ENCODE data around the gene IFT122.

Gene IFT122

GRCh38 chr3:129558081-129558771 is 118.2 kb downstream of the IFT122 start:
- no peaks in the 10 kb centered on the region for H3K27me3 ChIP-seq (ENCODE audit: insufficient read depth, poor library complexity, severe bottlenecking)
- H3K27ac ChIP-seq (replicated peaks) = peak overlapping the region; percentile 53
- no peak for TF ChIP-seq GABPA (IDR thresholded peaks at IDR 0.05; ENCODE audit: low read depth)
- H3K4me3 ChIP-seq (replicated peaks; ENCODE audit: insufficient read depth, low read length) = no peak overlapping the region
- no peak for DNase-seq (ENCODE audit: low read depth in 1 of 2, low spot score in 1 of 2)

DNA sequence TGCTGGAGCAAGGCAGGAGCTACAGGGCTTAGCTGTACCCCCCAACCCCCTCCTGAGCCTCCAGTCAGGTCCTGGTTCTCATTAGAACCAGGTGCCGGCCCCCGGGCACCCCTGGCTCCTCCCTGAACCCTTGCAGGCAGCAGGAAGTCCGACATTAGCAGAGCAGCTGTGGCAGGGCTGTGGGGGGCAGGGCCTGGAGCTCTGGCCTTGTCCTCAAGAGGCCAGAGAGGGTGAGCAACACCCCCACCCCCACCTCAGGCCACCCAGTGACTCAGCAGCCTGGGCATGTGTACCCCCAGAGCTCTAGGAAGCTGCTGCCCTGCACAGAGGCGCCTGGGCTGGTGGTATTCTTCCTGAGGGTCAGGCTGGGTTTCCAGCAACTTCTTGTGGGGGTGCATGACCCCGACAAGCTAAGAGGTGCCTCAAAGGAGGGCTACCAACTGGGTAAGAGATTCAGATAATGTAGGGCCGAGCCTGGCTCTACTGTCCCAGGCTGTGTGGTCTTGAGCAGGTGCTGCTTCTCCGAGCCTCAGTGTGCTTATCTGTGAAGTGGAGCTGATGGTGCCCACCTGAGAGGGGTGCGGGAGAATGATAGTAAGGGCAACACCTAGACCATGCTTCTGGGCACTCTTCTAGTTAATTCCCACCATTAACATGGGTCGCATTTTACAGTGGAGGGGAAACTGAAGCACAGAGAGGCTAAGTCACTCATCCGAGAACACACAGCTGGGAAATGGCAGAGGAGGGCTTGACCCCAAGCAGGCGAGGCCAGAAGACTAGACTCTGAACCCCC is 118.9 kb downstream of the IFT122 start:
- Histone ChIP-seq H3K27ac (replicated peaks) (peak overlapping the region; percentile 53), H3K4me3 (replicated peaks; ENCODE audit: insufficient read depth, low read length) (no peak overlapping the region), H3K27me3 (ENCODE audit: insufficient read depth, poor library complexity, severe bottlenecking) (no peaks in the 10 kb centered on the region)
- TF ChIP-seq, protein P1, sequence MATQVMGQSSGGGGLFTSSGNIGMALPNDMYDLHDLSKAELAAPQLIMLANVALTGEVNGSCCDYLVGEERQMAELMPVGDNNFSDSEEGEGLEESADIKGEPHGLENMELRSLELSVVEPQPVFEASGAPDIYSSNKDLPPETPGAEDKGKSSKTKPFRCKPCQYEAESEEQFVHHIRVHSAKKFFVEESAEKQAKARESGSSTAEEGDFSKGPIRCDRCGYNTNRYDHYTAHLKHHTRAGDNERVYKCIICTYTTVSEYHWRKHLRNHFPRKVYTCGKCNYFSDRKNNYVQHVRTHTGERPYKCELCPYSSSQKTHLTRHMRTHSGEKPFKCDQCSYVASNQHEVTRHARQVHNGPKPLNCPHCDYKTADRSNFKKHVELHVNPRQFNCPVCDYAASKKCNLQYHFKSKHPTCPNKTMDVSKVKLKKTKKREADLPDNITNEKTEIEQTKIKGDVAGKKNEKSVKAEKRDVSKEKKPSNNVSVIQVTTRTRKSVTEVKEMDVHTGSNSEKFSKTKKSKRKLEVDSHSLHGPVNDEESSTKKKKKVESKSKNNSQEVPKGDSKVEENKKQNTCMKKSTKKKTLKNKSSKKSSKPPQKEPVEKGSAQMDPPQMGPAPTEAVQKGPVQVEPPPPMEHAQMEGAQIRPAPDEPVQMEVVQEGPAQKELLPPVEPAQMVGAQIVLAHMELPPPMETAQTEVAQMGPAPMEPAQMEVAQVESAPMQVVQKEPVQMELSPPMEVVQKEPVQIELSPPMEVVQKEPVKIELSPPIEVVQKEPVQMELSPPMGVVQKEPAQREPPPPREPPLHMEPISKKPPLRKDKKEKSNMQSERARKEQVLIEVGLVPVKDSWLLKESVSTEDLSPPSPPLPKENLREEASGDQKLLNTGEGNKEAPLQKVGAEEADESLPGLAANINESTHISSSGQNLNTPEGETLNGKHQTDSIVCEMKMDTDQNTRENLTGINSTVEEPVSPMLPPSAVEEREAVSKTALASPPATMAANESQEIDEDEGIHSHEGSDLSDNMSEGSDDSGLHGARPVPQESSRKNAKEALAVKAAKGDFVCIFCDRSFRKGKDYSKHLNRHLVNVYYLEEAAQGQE (IDR thresholded peaks at IDR 0.05; ENCODE audit: insufficient replicate concordance, low read depth) = no peak
- TF ChIP-seq POLR2AphosphoS5 (IDR thresholded peaks at IDR 0.05; ENCODE audit: low read depth) (no peak), SPI1 (IDR thresholded peaks at IDR 0.05; ENCODE audit: borderline replicate concordance, low read depth) (no peak), GABPA (IDR thresholded peaks at IDR 0.05; ENCODE audit: low read depth) (no peak)
- TF ChIP-seq, protein P2, sequence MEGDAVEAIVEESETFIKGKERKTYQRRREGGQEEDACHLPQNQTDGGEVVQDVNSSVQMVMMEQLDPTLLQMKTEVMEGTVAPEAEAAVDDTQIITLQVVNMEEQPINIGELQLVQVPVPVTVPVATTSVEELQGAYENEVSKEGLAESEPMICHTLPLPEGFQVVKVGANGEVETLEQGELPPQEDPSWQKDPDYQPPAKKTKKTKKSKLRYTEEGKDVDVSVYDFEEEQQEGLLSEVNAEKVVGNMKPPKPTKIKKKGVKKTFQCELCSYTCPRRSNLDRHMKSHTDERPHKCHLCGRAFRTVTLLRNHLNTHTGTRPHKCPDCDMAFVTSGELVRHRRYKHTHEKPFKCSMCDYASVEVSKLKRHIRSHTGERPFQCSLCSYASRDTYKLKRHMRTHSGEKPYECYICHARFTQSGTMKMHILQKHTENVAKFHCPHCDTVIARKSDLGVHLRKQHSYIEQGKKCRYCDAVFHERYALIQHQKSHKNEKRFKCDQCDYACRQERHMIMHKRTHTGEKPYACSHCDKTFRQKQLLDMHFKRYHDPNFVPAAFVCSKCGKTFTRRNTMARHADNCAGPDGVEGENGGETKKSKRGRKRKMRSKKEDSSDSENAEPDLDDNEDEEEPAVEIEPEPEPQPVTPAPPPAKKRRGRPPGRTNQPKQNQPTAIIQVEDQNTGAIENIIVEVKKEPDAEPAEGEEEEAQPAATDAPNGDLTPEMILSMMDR (IDR thresholded peaks at IDR 0.05; ENCODE audit: insufficient read depth, low read length) = no peak
- peak; percentile 55 to 80 for DNase-seq (ENCODE audit: low read depth in 1 of 2, low spot score in 1 of 2)

DNA sequence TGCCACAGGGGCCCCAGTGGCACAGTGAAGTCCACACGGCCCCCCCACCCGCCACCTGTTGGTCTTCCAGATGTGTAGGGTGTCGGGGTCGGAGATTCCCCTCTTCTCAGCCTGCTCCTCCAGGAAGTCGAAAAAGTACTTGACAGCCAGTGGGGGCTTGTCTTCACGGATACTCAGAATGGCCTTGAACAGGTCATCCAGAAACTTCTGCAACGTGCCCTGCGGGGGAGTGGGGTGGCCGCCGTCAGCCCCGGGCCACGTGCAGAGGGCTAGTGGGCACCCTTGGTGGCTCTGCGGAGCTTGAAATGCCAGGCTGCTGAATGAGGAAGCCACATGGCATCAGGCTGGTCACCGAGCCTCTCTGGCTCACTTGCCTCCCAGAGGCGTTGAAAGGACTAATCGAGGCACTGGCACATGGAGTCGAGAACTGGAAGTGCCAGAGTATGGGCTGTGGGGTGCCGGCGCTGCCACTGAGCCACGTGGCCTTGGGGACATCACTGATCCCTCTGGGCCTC is 119.6 kb downstream of the IFT122 start:
- DNase-seq (ENCODE audit: low read depth in 1 of 2, low spot score in 1 of 2) = no peak
- no peak overlapping the region for H3K4me3 ChIP-seq (replicated peaks; ENCODE audit: insufficient read depth, low read length)
- no peaks in the 10 kb centered on the region for H3K27me3 ChIP-seq (ENCODE audit: insufficient read depth, poor library complexity, severe bottlenecking)
- TF ChIP-seq GABPA (IDR thresholded peaks at IDR 0.05; ENCODE audit: low read depth) (no peak), POLR2AphosphoS5 (IDR thresholded peaks at IDR 0.05; ENCODE audit: low read depth) (no peak), SPI1 (IDR thresholded peaks at IDR 0.05; ENCODE audit: borderline replicate concordance, low read depth) (no peak)
- TF ChIP-seq, protein P2 (IDR thresholded peaks at IDR 0.05; ENCODE audit: insufficient read depth, low read length) = no peak
- TF ChIP-seq, protein P1 (IDR thresholded peaks at IDR 0.05; ENCODE audit: insufficient replicate concordance, low read depth) = no peak
- no peak overlapping the region; the same call in 1 of the 2 replicates for H3K27ac ChIP-seq (replicated peaks)

DNA sequence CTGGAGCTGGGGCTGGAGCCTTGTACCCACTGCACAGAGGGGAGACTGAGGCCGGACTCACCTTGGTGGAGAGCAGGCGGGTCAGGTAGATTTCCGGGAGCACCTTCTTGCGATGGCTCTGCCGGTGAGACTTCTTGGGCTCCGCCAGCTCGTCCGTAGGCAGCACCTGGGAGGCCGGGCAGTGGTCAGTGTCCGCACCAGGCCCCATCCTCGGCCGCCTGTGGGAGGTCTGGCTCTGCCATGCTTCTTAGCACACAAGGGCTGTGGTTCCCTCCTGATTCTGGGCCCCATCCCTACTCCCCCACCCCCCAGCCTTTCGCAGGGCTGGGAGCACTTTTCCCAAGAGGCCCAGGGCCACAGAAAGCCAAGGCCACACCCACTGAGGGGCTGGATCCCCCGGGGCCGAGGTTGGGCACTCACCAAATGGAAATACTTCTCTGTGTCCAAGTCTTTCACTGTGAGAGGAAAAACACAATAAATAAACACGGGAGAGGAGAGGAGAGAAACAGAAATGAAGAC is 120.3 kb downstream of the IFT122 start:
- no peak for DNase-seq (ENCODE audit: low read depth in 1 of 2, low spot score in 1 of 2)
- no peak overlapping the region for H3K4me3 ChIP-seq (replicated peaks; ENCODE audit: insufficient read depth, low read length)
- TF ChIP-seq POLR2AphosphoS5 (IDR thresholded peaks at IDR 0.05; ENCODE audit: low read depth) = no peak
- TF ChIP-seq GABPA (IDR thresholded peaks at IDR 0.05; ENCODE audit: low read depth) = no peak
- TF ChIP-seq SPI1 (IDR thresholded peaks at IDR 0.05; ENCODE audit: borderline replicate concordance, low read depth) = no peak
- TF ChIP-seq, protein P1 (IDR thresholded peaks at IDR 0.05; ENCODE audit: insufficient replicate concordance, low read depth) = no peak
- TF ChIP-seq, protein P2 (IDR thresholded peaks at IDR 0.05; ENCODE audit: insufficient read depth, low read length) = no peak
- no peak overlapping the region for H3K27ac ChIP-seq (replicated peaks)
- H3K27me3 ChIP-seq (ENCODE audit: insufficient read depth, poor library complexity, severe bottlenecking) = no peaks in the 10 kb centered on the region
